ENCODE data around the gene UCMA.
"Not testable (repeated sequence)": the region's sequence is repeated elsewhere in the genome, so short reads cannot be mapped to it uniquely, and the experiment has no call there.

UCMA gene

GRCh38 chr10:13239923-13240322 lies 5.7 kb upstream of the UCMA start:
- Mint-ChIP-seq H3K9me3 (peaks cover 2% of the 10 kb centered on the region), H3K4me3 (no peak overlapping the region), H3K36me3 (ENCODE audit: low read depth) (no peaks in the 10 kb centered on the region), H3K4me1 (peaks cover 19% of the 10 kb centered on the region), H3K27ac (no peak overlapping the region), H3K27me3 (ENCODE audit: low read depth, poor library complexity) (peaks cover 8% of the 10 kb centered on the region)
- TF ChIP-seq CTCF (IDR thresholded peaks at IDR 0.05), result no peak
- DNase-seq, result no peak

DNA sequence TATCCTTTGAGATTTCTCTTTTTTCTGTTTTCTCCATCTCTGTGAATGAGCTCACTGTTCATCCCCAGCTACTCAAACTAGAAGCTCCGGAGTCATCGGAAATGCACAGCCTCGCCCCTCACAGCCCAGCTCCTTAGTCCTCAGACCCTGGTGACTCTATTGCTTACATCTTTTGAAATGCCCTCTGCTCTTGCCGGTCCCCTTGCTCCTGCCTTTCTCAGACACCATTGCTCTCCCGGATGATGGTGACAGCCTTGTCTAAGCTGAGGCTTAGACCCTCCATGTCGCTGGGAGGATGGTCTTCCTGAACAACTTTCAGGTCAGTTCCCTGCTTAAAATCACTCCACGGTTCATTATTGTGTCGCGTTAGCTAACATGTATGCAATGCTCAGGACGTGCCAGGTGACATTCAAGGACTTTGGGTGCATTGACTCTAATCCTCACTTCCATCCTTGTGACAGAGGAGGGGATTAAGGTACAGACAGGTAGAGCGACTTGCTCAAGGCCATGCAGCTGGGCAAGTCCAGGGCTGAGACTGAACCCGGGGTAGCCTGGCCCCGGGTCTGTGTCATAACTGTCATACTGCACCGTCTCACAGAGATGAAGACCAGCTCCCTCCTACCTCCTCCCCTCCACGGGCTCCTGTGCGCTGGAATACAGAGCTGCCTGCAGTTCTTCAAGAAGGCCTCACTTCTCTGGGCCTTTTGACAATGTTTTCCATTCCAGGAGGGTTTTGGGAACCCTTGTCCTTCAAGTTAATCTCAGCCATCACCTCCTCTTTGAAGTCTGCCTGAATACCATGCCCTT lies 4.3 kb upstream of the UCMA start:
- H3K36me3 Mint-ChIP-seq (ENCODE audit: low read depth), result no peaks in the 10 kb centered on the region
- no peak overlapping the region for H3K4me3 Mint-ChIP-seq
- DNase-seq, result no peak
- peak overlapping the region; percentile 56 for H3K27ac Mint-ChIP-seq
- H3K4me1 Mint-ChIP-seq, result peaks cover 26% of the 10 kb centered on the region
- no peak for TF ChIP-seq CTCF (IDR thresholded peaks at IDR 0.05)
- no peaks in the 10 kb centered on the region for H3K9me3 Mint-ChIP-seq
- H3K27me3 Mint-ChIP-seq (ENCODE audit: low read depth, poor library complexity), result peaks cover 10% of the 10 kb centered on the region

- DNase-seq, result no peak
- TF ChIP-seq CTCF (IDR thresholded peaks at IDR 0.05), result no peak
- no peaks in the 10 kb centered on the region for H3K36me3 Mint-ChIP-seq (ENCODE audit: low read depth)
- no peak overlapping the region for H3K4me3 Mint-ChIP-seq
- H3K4me1 Mint-ChIP-seq, result peaks cover 22% of the 10 kb centered on the region
- H3K27me3 Mint-ChIP-seq (ENCODE audit: low read depth, poor library complexity), result peaks cover 10% of the 10 kb centered on the region
- peak overlapping the region; percentile 84 for H3K27ac Mint-ChIP-seq
- no peaks in the 10 kb centered on the region for H3K9me3 Mint-ChIP-seq
Measured at GRCh38 chr10:13236638-13237037, 2.5 kb upstream of the UCMA start.

DNA sequence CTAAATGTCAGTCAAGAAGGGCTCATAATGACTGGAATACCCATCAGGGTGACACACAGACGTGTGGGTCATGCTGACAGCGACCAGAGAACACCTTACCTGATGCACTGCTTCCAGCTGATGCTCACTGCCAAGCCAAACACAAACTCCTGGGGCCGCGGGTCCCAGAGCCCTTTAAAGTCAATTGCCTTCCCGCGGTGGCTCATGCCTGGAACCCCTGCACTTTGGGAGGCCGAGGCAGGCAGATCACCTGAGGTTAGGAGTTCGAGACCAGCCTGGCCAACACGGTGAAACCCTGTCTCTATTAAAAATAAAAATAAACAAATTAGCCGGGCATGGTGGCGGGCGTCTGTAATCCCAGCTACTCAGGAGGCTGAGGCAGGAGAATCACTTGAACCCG lies 562 bp upstream of the UCMA start:
- H3K27me3 Mint-ChIP-seq (ENCODE audit: low read depth, poor library complexity), result peaks cover 16% of the 10 kb centered on the region
- H3K36me3 Mint-ChIP-seq (ENCODE audit: low read depth); H3K9me3 Mint-ChIP-seq; H3K4me3 Mint-ChIP-seq; H3K27ac Mint-ChIP-seq; DNase-seq: not testable (repeated sequence)
- peaks cover 22% of the 10 kb centered on the region for H3K4me1 Mint-ChIP-seq

GRCh38 chr10:13233358-13233757 lies 816 bp downstream of the UCMA start:
- H3K27ac Mint-ChIP-seq, result no peak overlapping the region
- H3K9me3 Mint-ChIP-seq, result no peaks in the 10 kb centered on the region
- H3K27me3 Mint-ChIP-seq (ENCODE audit: low read depth, poor library complexity), result peaks cover 15% of the 10 kb centered on the region
- H3K36me3 Mint-ChIP-seq (ENCODE audit: low read depth), result no peaks in the 10 kb centered on the region
- no peak for DNase-seq
- H3K4me1 Mint-ChIP-seq, result peaks cover 20% of the 10 kb centered on the region
- TF ChIP-seq CTCF (IDR thresholded peaks at IDR 0.05), result no peak
- H3K4me3 Mint-ChIP-seq, result no peak overlapping the region

DNA sequence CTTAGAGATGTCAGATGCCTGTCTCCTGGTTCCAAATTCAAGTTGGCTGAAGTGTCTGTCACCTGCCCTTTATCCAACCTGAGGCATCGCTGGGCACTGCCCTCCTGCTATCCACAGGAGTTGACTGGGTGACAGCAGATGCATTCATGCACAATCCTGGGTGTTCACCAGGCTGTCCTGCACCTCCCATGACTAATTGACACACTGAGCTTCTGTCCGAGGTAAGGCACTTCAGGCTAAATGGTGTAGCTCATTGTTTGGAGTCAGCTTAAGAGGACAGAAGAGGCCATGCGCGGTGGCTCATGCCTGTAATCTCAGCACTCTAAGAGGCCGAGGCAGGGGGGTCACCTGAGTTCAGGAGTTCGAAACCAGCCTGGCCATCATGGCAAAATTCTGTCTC lies 2.4 kb downstream of the UCMA start:
- no peaks in the 10 kb centered on the region for H3K9me3 Mint-ChIP-seq
- H3K27ac Mint-ChIP-seq, result no peak overlapping the region

More for the DNA sequence above, 2.4 kb downstream of the UCMA start:
- Mint-ChIP-seq H3K4me1 (peaks cover 12% of the 10 kb centered on the region), H3K4me3 (no peak overlapping the region), H3K36me3 (ENCODE audit: low read depth) (no peaks in the 10 kb centered on the region), H3K27me3 (ENCODE audit: low read depth, poor library complexity) (peaks cover 11% of the 10 kb centered on the region)
- TF ChIP-seq CTCF (IDR thresholded peaks at IDR 0.05), result no peak
- no peak for DNase-seq
